Prostate gland (tissue), 2 donors: ENCODE results near the gene SH3RF2. TPM values are rescaled to one million over a fixed set of nuclear protein-coding genes. Genes with fewer than 3 reads are reported as not detected.

Experiments
- DNase-seq: peaks from one replicate; pipeline ENCODE4 v3.0.0-alpha.2; 2019; ENCODE audit warnings: low spot score
- H3K27ac ChIP-seq, 2 donors: fragments of 200-600 bp; sonication (generic); 2 replicates each; pipeline ENCODE4 v1.5.1; 2017 to 2019
- H3K27me3 ChIP-seq: fragments of 200-600 bp; sonication (generic); replicated peaks from 2 replicates; pipeline ENCODE4 v1.5.1; 2019; ENCODE audit not compliant: insufficient read depth
- H3K36me3 ChIP-seq, 2 donors: fragments of 200-600 bp; sonication (generic); 1 replicate in 1 of 2; 2 replicates in 1 of 2; pipeline versions ENCODE4 v1.5.1 to v1.8.1; 2017 to 2019
- H3K4me1 ChIP-seq: fragments of 200-600 bp; sonication (generic); replicated peaks from 2 replicates; pipeline ENCODE4 v1.5.1; 2019
- H3K4me3 ChIP-seq, 2 donors: fragments of 200-600 bp; sonication (generic); 2 replicates each; pipeline ENCODE4 v1.5.1; 2017 to 2019
- H3K9me3 ChIP-seq: fragments of 200-600 bp; sonication (generic); 2 replicates; pipeline ENCODE4 v1.5.1; 2017
- CTCF ChIP-seq, 4 experiments: fragments of 200-600 bp in 2 of 4; fragments of 450-650 bp in 2 of 4; sonication (generic) in 2 of 4; IDR thresholded peaks; 1 replicate in 3 of 4; 2 replicates in 1 of 4; pipeline ENCODE4 v1.5.1; 2016 to 2019; ENCODE audit warnings: antibody characterized with exemption in 4 of 4, mild to moderate bottlenecking in 2 of 4, moderate library complexity in 2 of 4
- POLR2A ChIP-seq: fragments of 450-650 bp; IDR thresholded peaks from one replicate; pipeline ENCODE4 v1.6.1; 2016; ENCODE audit warnings: antibody characterized with exemption, mild to moderate bottlenecking
- POLR2AphosphoS5 ChIP-seq: sonication (generic); formaldehyde crosslinking; IDR thresholded peaks from one replicate; pipeline ENCODE4 v1.6.1; 2017; ENCODE audit warnings: antibody characterized with exemption
- WGBS: methylation state at CpG from one replicate; pipeline ENCODE4 v1.1.5; 2018; 5-methylcytosine and 5-hydroxymethylcytosine counted together
- intact Hi-C: fragments of 100-400 bp; cut with DNase I; formaldehyde crosslinking; loops from one replicate; pipeline ENCODE4 v1.14.2; 2022
- total RNA-seq, 2 donors: library from RNA; depleted of rRNA; stranded (reverse); fragments of >200 nt; gene quantifications; one replicate each; pipeline ENCODE4 v1.1.0, GENCODE V29; 2016

Gene SH3RF2
- total RNA-seq, 2 donors from 2014 or later: 18.2 to 43.9 TPM

DNA sequence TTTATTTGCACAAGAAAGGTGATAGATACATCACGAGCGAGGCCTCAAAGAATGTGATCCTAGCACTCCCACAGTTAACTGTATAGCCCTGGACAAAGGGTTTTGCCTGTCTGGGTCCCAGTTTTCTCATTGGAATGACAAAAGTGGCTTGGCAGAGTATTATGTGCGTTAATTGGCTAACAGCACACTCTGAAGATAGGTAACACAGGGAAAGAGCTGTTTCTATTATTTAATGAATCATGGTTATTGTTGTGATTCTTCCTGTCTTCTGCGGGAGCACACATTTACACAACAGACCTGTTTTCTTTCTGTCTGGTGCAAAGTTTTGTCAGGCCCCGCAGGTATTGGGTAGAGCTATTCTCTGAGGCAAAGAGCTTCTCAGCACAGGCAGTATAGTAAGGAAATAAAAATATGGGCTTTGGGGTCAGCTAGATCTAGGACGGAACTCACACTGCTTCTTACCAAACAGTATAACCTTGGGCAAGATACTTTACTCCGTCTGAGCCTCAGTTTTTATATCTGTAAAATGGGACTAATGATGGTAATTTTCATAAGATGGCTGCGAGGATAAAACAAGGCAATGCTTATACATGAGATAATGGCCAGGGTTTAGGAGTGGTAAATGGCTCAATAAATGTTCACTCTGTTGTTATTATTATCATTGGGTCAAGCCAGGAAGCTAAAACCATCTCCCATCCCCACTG lies 90.1 kb downstream of the SH3RF2 start:
- WGBS: 82% methylated on average over 8 of the region's 8 CpGs
- TF ChIP-seq POLR2AphosphoS5 (no peak), CTCF (IDR thresholded peaks at IDR 0.05) (no peak), POLR2A (no peak)
- H3K27ac ChIP-seq: no peak overlapping the region

GRCh38 chr5:146027751-146028150 lies 91.4 kb downstream of the SH3RF2 start:
- no peak for DNase-seq
- H3K27ac ChIP-seq: no peak overlapping the region
- 73% methylated on average over 10 of the region's 10 CpGs for WGBS
- H3K4me1 ChIP-seq: no peaks in the 10 kb centered on the region
- H3K4me3 ChIP-seq: no peak overlapping the region
- no peaks in the 10 kb centered on the region for H3K36me3 ChIP-seq
- TF ChIP-seq POLR2AphosphoS5 (no peak), POLR2A (no peak), CTCF (IDR thresholded peaks at IDR 0.05) (no peak)
- no peaks in the 10 kb centered on the region for H3K27me3 ChIP-seq
- H3K9me3 ChIP-seq: no peaks in the 10 kb centered on the region
- intact Hi-C loops: no loop called here

More for the DNA sequence above, 90.1 kb downstream of the SH3RF2 start:
- intact Hi-C loops: no loop called here
- no peak for DNase-seq
- Histone ChIP-seq H3K4me1 (no peaks in the 10 kb centered on the region), H3K36me3 (no peaks in the 10 kb centered on the region), H3K4me3 (no peak overlapping the region), H3K9me3 (no peaks in the 10 kb centered on the region), H3K27me3 (no peaks in the 10 kb centered on the region)

DNA sequence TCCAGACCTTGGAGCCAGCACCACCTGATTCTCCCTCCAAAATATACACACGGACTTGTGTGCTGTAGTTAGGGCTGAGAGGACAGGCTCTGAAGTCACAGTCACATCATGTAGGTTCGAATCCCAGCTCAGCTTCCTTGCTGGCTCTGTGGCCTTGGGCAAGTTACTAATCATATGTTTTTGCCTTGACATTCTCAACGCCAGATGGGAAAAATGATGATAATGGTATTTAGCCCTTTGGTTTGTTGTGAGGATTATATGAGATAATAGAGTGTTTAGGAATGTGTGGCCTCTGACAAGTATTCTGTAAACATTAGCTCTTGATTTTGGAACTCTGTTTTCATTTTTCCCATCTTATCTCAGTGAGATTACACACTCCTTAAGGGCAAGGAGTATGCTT lies 96.5 kb downstream of the SH3RF2 start:
- intact Hi-C loops: no loop called here
- 95% methylated on average over 3 of the region's 3 CpGs for WGBS

GRCh38 chr5:146034127-146034526 lies 97.7 kb downstream of the SH3RF2 start:
- 79% methylated on average over 2 of the region's 2 CpGs for WGBS
- H3K9me3 ChIP-seq: no peaks in the 10 kb centered on the region
- DNase-seq: no peak

More for the DNA sequence above, 96.5 kb downstream of the SH3RF2 start:
- Histone ChIP-seq H3K4me3 (no peak overlapping the region), H3K4me1 (no peaks in the 10 kb centered on the region), H3K36me3 (no peaks in the 10 kb centered on the region), H3K27me3 (no peaks in the 10 kb centered on the region), H3K27ac (no peak overlapping the region), H3K9me3 (no peaks in the 10 kb centered on the region)
- no peak for DNase-seq
- TF ChIP-seq POLR2A: no peak
- TF ChIP-seq CTCF (IDR thresholded peaks at IDR 0.05): no peak

More at GRCh38 chr5:146034127-146034526, 97.7 kb downstream of the SH3RF2 start:
- intact Hi-C loops: no loop called here
- TF ChIP-seq CTCF (IDR thresholded peaks at IDR 0.05) (no peak), POLR2A (no peak), POLR2AphosphoS5 (no peak)
- H3K27me3 ChIP-seq: no peaks in the 10 kb centered on the region
- no peak overlapping the region for H3K27ac ChIP-seq
- no peak overlapping the region for H3K4me3 ChIP-seq
- no peaks in the 10 kb centered on the region for H3K36me3 ChIP-seq
- no peaks in the 10 kb centered on the region for H3K4me1 ChIP-seq
